HepG2 (cell line): ENCODE data around the gene MYPN. TPM values are rescaled to one million over a fixed set of nuclear protein-coding genes. Genes with fewer than 3 reads are reported as not detected.

Source experiments
- ELF4 ChIP-seq: sonication (generic); formaldehyde crosslinking; IDR thresholded peaks from 2 replicates; pipeline ENCODE4 v1.5.0; 2020; ENCODE audit warnings: missing genetic modification reagents, mild to moderate bottlenecking, moderate library complexity, borderline replicate concordance
- GATA4 ChIP-seq: sonication (generic); IDR thresholded peaks from 2 replicates; pipeline ENCODE4 v1.6.1; 2016; ENCODE audit warnings: antibody characterized with exemption, low read depth, borderline replicate concordance
- KAT2B ChIP-seq: fragments of 150-350 bp; IDR thresholded peaks from 2 replicates; pipeline ENCODE4 v1.6.1; 2014; ENCODE audit warnings: low read depth, low read length, borderline replicate concordance
- PHB2 ChIP-seq: fragments of 450-650 bp; IDR thresholded peaks from 2 replicates; pipeline ENCODE4 v1.6.1; 2018; ENCODE audit not compliant: partially characterized antibody
- ZEB1 ChIP-seq: IDR thresholded peaks from 2 replicates; pipeline ENCODE4 v1.6.1; 2012; ENCODE audit warnings: mild to moderate bottlenecking, low read depth, inconsistent platforms; ENCODE audit not compliant: insufficient replicate concordance
- ZNF326 ChIP-seq: sonication (generic); formaldehyde crosslinking; IDR thresholded peaks from 2 replicates; pipeline ENCODE4 v1.4.0; 2020; ENCODE audit warnings: missing genetic modification reagents, borderline replicate concordance
- ZNF652 ChIP-seq: IDR thresholded peaks from 2 replicates; pipeline ENCODE4 v1.6.1; 2016; ENCODE audit warnings: low read depth, borderline replicate concordance
- ZNF775 ChIP-seq: sonication (generic); formaldehyde crosslinking; IDR thresholded peaks from 2 replicates; pipeline ENCODE4 v1.4.0; 2020; ENCODE audit warnings: missing genetic modification reagents, mild to moderate bottlenecking, moderate library complexity, borderline replicate concordance
- polyA plus RNA-seq, 8 experiments: library from polyadenylated mRNA; depleted of rRNA in 3 of 8; stranded (reverse) in 7 of 8; unstranded in 1 of 8; fragments of >200 nt; fragmentation: Illumina TruSeq in 4 of 8; extraction: Trizol in 4 of 8; gene quantifications; 2 replicates each; pipeline versions ENCODE4 v1.2.1 to v1.2.3, GENCODE V29; 2011 to 2016; ENCODE audit warnings: low read depth in 4 of 8, missing spikeins in 1 of 8, mixed read lengths in 1 of 8; ENCODE audit not compliant: insufficient read depth in 1 of 8
- total RNA-seq, 5 experiments: library from RNA; depleted of rRNA; stranded (reverse); fragments of >200 nt; fragmentation: Illumina TruSeq; extraction: Trizol; gene quantifications; 2 replicates each; pipeline ENCODE4 v1.2.3, GENCODE V29; 2016; ENCODE audit warnings: low read depth in 1 of 5
- TF ChIP-seq, protein P1 (sequence below): sonication (generic); formaldehyde crosslinking; IDR thresholded peaks from 2 replicates; pipeline ENCODE4 v1.5.1; 2020; ENCODE audit warnings: mild to moderate bottlenecking, missing genetic modification reagents, borderline replicate concordance
- TF ChIP-seq, protein P2 (sequence below): IDR thresholded peaks from 2 replicates; pipeline ENCODE4 v1.6.1; 2016; ENCODE audit warnings: low read depth, borderline replicate concordance
- TF ChIP-seq, protein P3 (sequence below): sonication (generic); formaldehyde crosslinking; IDR thresholded peaks from 2 replicates; pipeline ENCODE4 v1.5.0; 2020; ENCODE audit warnings: mild to moderate bottlenecking, missing genetic modification reagents
- TF ChIP-seq, protein P4 (sequence below): sonication (generic); formaldehyde crosslinking; IDR thresholded peaks from 2 replicates; pipeline ENCODE4 v1.4.0; 2020; ENCODE audit warnings: low read depth, missing genetic modification reagents
- TF ChIP-seq, protein P5 (sequence below): sonication (generic); formaldehyde crosslinking; IDR thresholded peaks from 2 replicates; pipeline ENCODE4 v1.8.0; 2022; ENCODE audit warnings: mild to moderate bottlenecking, missing genetic modification reagents, borderline replicate concordance

MYPN gene
- total and polyA plus RNA-seq, 2 of the 13 experiments (the other 11 are each of a cell fraction or from before 2014, with no cell fraction given), result not detected

DNA sequence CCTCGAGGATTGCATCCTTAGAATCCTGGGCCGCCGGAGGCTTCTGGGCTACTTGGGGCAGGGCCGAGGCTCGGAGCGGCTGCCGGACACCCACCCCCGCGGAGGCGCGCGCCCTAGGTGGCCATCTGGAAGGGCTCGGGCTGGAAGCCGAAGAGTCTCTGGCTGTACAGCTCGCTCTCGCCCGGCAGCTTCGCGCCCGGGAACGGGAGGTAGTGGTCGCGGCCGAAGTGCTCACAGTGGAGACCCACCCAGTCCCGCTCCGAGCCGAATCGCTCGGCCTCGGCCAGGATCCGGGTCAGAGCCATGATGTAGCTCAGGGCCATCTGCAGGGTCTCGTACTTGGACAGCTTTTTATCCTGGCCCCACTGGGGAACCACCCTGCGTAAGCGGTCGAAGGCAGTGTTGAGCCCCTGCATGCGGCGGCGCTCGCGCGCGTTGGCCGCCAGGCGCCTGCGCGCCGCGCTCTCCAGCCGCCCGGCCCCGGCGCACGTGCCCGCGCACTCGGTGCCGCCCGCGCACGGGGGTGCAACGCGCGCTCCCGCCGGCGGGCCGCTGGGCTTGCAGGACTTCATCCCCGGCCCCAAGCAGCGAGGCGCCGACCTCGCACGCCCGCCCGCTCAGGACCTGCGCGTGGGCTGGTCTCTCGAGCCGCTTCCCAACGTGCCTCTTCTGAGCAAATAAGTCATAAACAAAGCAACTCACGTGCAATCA, 122.0 kb downstream of the MYPN start (continued):
- TF ChIP-seq, protein P1, sequence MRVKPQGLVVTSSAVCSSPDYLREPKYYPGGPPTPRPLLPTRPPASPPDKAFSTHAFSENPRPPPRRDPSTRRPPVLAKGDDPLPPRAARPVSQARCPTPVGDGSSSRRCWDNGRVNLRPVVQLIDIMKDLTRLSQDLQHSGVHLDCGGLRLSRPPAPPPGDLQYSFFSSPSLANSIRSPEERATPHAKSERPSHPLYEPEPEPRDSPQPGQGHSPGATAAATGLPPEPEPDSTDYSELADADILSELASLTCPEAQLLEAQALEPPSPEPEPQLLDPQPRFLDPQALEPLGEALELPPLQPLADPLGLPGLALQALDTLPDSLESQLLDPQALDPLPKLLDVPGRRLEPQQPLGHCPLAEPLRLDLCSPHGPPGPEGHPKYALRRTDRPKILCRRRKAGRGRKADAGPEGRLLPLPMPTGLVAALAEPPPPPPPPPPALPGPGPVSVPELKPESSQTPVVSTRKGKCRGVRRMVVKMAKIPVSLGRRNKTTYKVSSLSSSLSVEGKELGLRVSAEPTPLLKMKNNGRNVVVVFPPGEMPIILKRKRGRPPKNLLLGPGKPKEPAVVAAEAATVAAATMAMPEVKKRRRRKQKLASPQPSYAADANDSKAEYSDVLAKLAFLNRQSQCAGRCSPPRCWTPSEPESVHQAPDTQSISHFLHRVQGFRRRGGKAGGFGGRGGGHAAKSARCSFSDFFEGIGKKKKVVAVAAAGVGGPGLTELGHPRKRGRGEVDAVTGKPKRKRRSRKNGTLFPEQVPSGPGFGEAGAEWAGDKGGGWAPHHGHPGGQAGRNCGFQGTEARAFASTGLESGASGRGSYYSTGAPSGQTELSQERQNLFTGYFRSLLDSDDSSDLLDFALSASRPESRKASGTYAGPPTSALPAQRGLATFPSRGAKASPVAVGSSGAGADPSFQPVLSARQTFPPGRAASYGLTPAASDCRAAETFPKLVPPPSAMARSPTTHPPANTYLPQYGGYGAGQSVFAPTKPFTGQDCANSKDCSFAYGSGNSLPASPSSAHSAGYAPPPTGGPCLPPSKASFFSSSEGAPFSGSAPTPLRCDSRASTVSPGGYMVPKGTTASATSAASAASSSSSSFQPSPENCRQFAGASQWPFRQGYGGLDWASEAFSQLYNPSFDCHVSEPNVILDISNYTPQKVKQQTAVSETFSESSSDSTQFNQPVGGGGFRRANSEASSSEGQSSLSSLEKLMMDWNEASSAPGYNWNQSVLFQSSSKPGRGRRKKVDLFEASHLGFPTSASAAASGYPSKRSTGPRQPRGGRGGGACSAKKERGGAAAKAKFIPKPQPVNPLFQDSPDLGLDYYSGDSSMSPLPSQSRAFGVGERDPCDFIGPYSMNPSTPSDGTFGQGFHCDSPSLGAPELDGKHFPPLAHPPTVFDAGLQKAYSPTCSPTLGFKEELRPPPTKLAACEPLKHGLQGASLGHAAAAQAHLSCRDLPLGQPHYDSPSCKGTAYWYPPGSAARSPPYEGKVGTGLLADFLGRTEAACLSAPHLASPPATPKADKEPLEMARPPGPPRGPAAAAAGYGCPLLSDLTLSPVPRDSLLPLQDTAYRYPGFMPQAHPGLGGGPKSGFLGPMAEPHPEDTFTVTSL (CRISPR knock-in tag), result no peak
- TF ChIP-seq PHB2, result no peak
- TF ChIP-seq ZNF326, result no peak
- TF ChIP-seq, protein P2, sequence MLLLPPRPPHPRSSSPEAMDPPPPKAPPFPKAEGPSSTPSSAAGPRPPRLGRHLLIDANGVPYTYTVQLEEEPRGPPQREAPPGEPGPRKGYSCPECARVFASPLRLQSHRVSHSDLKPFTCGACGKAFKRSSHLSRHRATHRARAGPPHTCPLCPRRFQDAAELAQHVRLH (CRISPR knock-in tag), result peak; percentile 54; the same call in 1 of the 2 replicates
- no peak for TF ChIP-seq GATA4
- TF ChIP-seq, protein P3, sequence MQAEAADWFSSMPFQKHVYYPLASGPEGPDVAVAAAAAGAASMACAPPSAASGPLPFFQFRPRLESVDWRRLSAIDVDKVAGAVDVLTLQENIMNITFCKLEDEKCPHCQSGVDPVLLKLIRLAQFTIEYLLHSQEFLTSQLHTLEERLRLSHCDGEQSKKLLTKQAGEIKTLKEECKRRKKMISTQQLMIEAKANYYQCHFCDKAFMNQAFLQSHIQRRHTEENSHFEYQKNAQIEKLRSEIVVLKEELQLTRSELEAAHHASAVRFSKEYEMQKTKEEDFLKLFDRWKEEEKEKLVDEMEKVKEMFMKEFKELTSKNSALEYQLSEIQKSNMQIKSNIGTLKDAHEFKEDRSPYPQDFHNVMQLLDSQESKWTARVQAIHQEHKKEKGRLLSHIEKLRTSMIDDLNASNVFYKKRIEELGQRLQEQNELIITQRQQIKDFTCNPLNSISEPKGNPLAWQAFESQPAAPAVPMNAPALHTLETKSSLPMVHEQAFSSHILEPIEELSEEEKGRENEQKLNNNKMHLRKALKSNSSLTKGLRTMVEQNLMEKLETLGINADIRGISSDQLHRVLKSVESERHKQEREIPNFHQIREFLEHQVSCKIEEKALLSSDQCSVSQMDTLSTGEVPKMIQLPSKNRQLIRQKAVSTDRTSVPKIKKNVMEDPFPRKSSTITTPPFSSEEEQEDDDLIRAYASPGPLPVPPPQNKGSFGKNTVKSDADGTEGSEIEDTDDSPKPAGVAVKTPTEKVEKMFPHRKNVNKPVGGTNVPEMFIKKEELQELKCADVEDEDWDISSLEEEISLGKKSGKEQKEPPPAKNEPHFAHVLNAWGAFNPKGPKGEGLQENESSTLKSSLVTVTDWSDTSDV, result peak; percentile 79; the same call in 1 of the 2 replicates
- TF ChIP-seq ZNF652 (CRISPR knock-in tag), result no peak
- TF ChIP-seq, protein P4, sequence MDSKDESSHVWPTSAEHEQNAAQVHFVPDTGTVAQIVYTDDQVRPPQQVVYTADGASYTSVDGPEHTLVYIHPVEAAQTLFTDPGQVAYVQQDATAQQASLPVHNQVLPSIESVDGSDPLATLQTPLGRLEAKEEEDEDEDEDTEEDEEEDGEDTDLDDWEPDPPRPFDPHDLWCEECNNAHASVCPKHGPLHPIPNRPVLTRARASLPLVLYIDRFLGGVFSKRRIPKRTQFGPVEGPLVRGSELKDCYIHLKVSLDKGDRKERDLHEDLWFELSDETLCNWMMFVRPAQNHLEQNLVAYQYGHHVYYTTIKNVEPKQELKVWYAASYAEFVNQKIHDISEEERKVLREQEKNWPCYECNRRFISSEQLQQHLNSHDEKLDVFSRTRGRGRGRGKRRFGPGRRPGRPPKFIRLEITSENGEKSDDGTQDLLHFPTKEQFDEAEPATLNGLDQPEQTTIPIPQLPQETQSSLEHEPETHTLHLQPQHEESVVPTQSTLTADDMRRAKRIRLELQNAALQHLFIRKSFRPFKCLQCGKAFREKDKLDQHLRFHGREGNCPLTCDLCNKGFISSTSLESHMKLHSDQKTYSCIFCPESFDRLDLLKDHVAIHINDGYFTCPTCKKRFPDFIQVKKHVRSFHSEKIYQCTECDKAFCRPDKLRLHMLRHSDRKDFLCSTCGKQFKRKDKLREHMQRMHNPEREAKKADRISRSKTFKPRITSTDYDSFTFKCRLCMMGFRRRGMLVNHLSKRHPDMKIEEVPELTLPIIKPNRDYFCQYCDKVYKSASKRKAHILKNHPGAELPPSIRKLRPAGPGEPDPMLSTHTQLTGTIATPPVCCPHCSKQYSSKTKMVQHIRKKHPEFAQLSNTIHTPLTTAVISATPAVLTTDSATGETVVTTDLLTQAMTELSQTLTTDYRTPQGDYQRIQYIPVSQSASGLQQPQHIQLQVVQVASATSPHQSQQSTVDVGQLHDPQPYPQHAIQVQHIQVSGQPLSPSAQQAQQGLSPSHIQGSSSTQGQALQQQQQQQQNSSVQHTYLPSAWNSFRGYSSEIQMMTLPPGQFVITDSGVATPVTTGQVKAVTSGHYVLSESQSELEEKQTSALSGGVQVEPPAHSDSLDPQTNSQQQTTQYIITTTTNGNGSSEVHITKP, result no peak
- no peak for TF ChIP-seq ELF4
- TF ChIP-seq ZNF775, result no peak
- TF ChIP-seq, protein P5, sequence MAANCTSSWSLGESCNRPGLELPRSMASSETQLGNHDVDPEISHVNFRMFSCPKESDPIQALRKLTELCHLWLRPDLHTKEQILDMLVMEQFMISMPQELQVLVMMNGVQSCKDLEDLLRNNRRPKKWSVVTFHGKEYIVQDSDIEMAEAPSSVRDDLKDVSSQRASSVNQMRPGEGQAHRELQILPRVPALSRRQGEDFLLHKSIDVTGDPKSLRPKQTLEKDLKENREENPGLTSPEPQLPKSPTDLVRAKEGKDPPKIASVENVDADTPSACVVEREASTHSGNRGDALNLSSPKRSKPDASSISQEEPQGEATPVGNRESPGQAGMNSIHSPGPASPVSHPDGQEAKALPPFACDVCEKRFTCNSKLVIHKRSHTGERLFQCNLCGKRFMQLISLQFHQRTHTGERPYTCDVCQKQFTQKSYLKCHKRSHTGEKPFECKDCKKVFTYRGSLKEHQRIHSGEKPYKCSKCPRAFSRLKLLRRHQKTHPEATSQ, result no peak
- TF ChIP-seq ZEB1, result no peak
- no peak for TF ChIP-seq KAT2B
